Measurements from ENCODE around the gene PLA2G4F. TPM values are rescaled to one million over a fixed set of nuclear protein-coding genes. Genes with fewer than 3 reads are reported as not detected.

The PLA2G4F gene
- not detected in 2 replicates for total RNA-seq

GRCh38 chr15:42156243-42156922 is at the start of gene PLA2G4F:
TSS of gene PLA2G4F (minus strand) at chr15:42156636. CDS start at chr15:42156549, 87 bp downstream.

GRCh38 chr15:42094512-42094963 is 61.9 kb downstream of the PLA2G4F start, which contains the start of gene PLA2G4D:
TSS of gene PLA2G4D (minus strand) at chr15:42094562. CDS start at chr15:42094459, 103 bp downstream.

Other genes starting within 250 kb of the PLA2G4F start
- gene EHD4, start 184.1 kb downstream of the PLA2G4F start, total RNA-seq: 4.0 and 6.9 TPM in 2 replicates
- gene PLA2G4E, start 135.6 kb downstream of the PLA2G4F start, total RNA-seq: not detected in 2 replicates
- not detected in 2 replicates for gene PLA2G4D, start 62.1 kb downstream of the PLA2G4F start, total RNA-seq
- gene VPS39, start 51.7 kb upstream of the PLA2G4F start, total RNA-seq: 33.7 and 33.8 TPM in 2 replicates
- 4.5 and 7.4 TPM in 2 replicates for gene GANC, start 116.6 kb upstream of the PLA2G4F start, total RNA-seq
- 27.7 and 32.2 TPM in 2 replicates for gene TMEM87A, start 116.8 kb upstream of the PLA2G4F start, total RNA-seq
- 2.5 and 5.6 TPM in 2 replicates for gene CAPN3, start 202.9 kb upstream of the PLA2G4F start, total RNA-seq

All from pericardium fibroblast (primary cell).